B cell (primary cell): ENCODE results near the gene RPUSD2. TPM values are rescaled to one million over a fixed set of nuclear protein-coding genes. Genes with fewer than 3 reads are reported as not detected.
A peak's percentile ranks its signal among the peaks of the same experiment; 100 is the strongest.

ENCODE experiments used
- ATAC-seq: fragments of 200-7000 bp; cut with Tn5 transposase; one replicate; pipeline ENCODE4 v1.10.0; 2021; ENCODE audit warnings: low read depth, mild to moderate bottlenecking, moderate number of reproducible peaks, moderate library complexity
- CTCF ChIA-PET: fragments of 350-600 bp; sonication (Branson Sonifier 250); formaldehyde crosslinking; loops from one replicate; lab custom pipeline; 2021; ENCODE audit warnings: antibody characterized with exemption, inconsistent platforms; lab: Charles Lee
- POLR2A ChIA-PET: fragments of 350-600 bp; sonication (Branson Sonifier 250); formaldehyde crosslinking; loops from one replicate; lab custom pipeline; 2021; ENCODE audit warnings: antibody characterized with exemption; lab: Charles Lee
- DNase-seq: peaks from one replicate; pipeline ENCODE4 v3.0.0; 2013
- H2AFZ ChIP-seq: 2 replicates; pipeline ENCODE4 v1.6.1; 2012; ENCODE audit warnings: mild to moderate bottlenecking, low read depth, low read length; ENCODE audit not compliant: insufficient read depth, poor library complexity, severe bottlenecking
- H3K27ac ChIP-seq, 2 donors: 1 replicate in 1 of 2; 2 replicates in 1 of 2; pipeline ENCODE4 v1.5.1; 2012 to 2013; ENCODE audit warnings: low read length in 2 of 2, mild to moderate bottlenecking in 2 of 2, moderate library complexity in 1 of 2
- H3K27me3 ChIP-seq, 4 experiments: fragments of 200-600 bp in 1 of 4; sonication (generic) in 1 of 4; replicated peaks in 1 of 4; 1 replicate in 2 of 4; 2 replicates in 2 of 4; pipeline versions ENCODE4 v1.6.1 to v1.7.0; 2013 to 2016; ENCODE audit warnings: low read length in 3 of 4, mild to moderate bottlenecking in 2 of 4, mixed read lengths in 1 of 4, moderate library complexity in 1 of 4; ENCODE audit not compliant: insufficient read depth in 4 of 4, control insufficient read depth in 3 of 4; ENCODE audit errors: control extremely low read depth in 1 of 4
- H3K36me3 ChIP-seq, 2 experiments: replicated peaks in 1 of 2; 1 replicate in 1 of 2; 2 replicates in 1 of 2; pipeline versions ENCODE4 v1.6.1 to v1.7.1; 2013; ENCODE audit warnings: low read length in 1 of 2; ENCODE audit not compliant: insufficient read depth in 2 of 2, control insufficient read depth in 1 of 2; ENCODE audit errors: control extremely low read depth in 1 of 2, extremely low read depth in 1 of 2
- H3K4me1 ChIP-seq, 2 donors: fragments of 200-600 bp in 1 of 2; sonication (generic) in 1 of 2; 1 replicate in 1 of 2; 2 replicates in 1 of 2; pipeline versions ENCODE4 v1.5.1 to v1.6.1; 2013 to 2017; ENCODE audit warnings: low read length in 2 of 2; ENCODE audit not compliant: control insufficient read depth in 2 of 2, insufficient read depth in 2 of 2
- H3K4me2 ChIP-seq: replicated peaks from 2 replicates; pipeline ENCODE3; 2012; ENCODE audit warnings: mild to moderate bottlenecking, low read depth, low read length; ENCODE audit not compliant: poor library complexity, severe bottlenecking
- H3K4me3 ChIP-seq, 5 experiments: fragments of 200-600 bp in 1 of 5; sonication (generic) in 1 of 5; 1 replicate in 3 of 5; 2 replicates in 2 of 5; pipeline versions ENCODE4 v1.5.1 to v1.7.0; 2011 to 2016; ENCODE audit warnings: low read length in 4 of 5, mild to moderate bottlenecking in 4 of 5, low read depth in 2 of 5, control low read depth in 1 of 5, moderate library complexity in 1 of 5; ENCODE audit not compliant: insufficient read depth in 1 of 5; ENCODE audit errors: control extremely low read depth in 1 of 5, extremely low read depth in 1 of 5
- H3K79me2 ChIP-seq: fragments of 200-600 bp; sonication (generic); one replicate; pipeline ENCODE4 v1.6.0; 2016; ENCODE audit warnings: low read length; ENCODE audit not compliant: control insufficient read depth, insufficient read depth
- H3K9ac ChIP-seq: fragments of 200-600 bp; sonication (generic); 2 replicates; pipeline ENCODE4 v1.6.1; 2017; ENCODE audit warnings: mild to moderate bottlenecking, low read length, moderate library complexity
- H3K9me3 ChIP-seq, 3 donors: one replicate each; pipeline versions ENCODE4 v1.6.1 to v1.7.1; 2013; ENCODE audit warnings: low read length in 2 of 3; ENCODE audit not compliant: control insufficient read depth in 2 of 3, insufficient read depth in 1 of 3; ENCODE audit errors: control extremely low read depth in 1 of 3
- H4K20me1 ChIP-seq: 2 replicates; pipeline ENCODE4 v1.6.0; 2012; ENCODE audit warnings: mild to moderate bottlenecking, low read length; ENCODE audit not compliant: insufficient read depth, control insufficient read depth, poor library complexity, severe bottlenecking
- H3K27ac Mint-ChIP-seq: one replicate; pipeline ENCODE4 v1.8.0; 2021; ENCODE audit warnings: mixed read lengths
- H3K27me3 Mint-ChIP-seq: one replicate; pipeline ENCODE4 v1.8.0; 2021; ENCODE audit warnings: mixed read lengths
- H3K4me1 Mint-ChIP-seq: one replicate; pipeline ENCODE4 v1.8.0; 2021; ENCODE audit warnings: mixed read lengths
- H3K4me3 Mint-ChIP-seq: one replicate; pipeline ENCODE4 v1.8.0; 2021; ENCODE audit warnings: mixed read lengths
- H3K9me3 Mint-ChIP-seq: one replicate; pipeline ENCODE4 v1.8.0; 2022; ENCODE audit warnings: mixed read lengths; ENCODE audit not compliant: insufficient read depth
- CTCF ChIP-seq: fragments of 200-600 bp; IDR thresholded peaks from one replicate; pipeline ENCODE4 v1.8.0; 2022; ENCODE audit warnings: antibody characterized with exemption, mild to moderate bottlenecking
- EZH2 ChIP-seq: IDR thresholded peaks from 2 replicates; pipeline ENCODE4 v1.6.1; 2012; ENCODE audit warnings: borderline replicate concordance, low read depth, mild to moderate bottlenecking, moderate library complexity, low read length; ENCODE audit not compliant: insufficient read depth, poor library complexity, severe bottlenecking
- WGBS: methylation state at CpG from one replicate; pipeline ENCODE4 v1.1.5; 2013; ENCODE audit warnings: missing lambda C conversion rate; ENCODE audit not compliant: insufficient coverage; 5-methylcytosine and 5-hydroxymethylcytosine counted together
- intact Hi-C: fragments of 100-400 bp; cut with micrococcal nuclease; formaldehyde crosslinking; loops from one replicate; pipeline ENCODE4 v1.10.0; 2022
- polyA plus RNA-seq: library from polyadenylated mRNA; depleted of rRNA; stranded (reverse); fragments of >200 nt; gene quantifications from 2 replicates; pipeline ENCODE4 v1.2.3, GENCODE V29; 2012
- total RNA-seq, 2 donors: library from RNA; stranded (reverse); fragments of 120-200 nt in 1 of 2; gene quantifications; 1 replicate in 1 of 2; 2 replicates in 1 of 2; pipeline versions ENCODE4 v1.2.3 to v1.2.4, GENCODE V29; 2013 to 2022

Gene RPUSD2
- total and polyA plus RNA-seq, 2 donors (not counting 1 experiment from before 2014, with no cell fraction given): 9.8 to 21.1 TPM

GRCh38 chr15:40562691-40563090 lies 6.4 kb upstream of the RPUSD2 start:
- TF ChIP-seq CTCF (no peak), EZH2 (no peak)
- Histone ChIP-seq H3K4me3 (peak overlapping the region in 1 of 5 experiments; percentile 3), H3K27me3 (no peaks in the 10 kb centered on the region), H3K4me2 (peak overlapping the region; percentile 82), H3K79me2 (peaks cover 79% of the 10 kb centered on the region), H3K9me3 (no peaks in the 10 kb centered on the region), H3K4me1 (peaks cover 66% of the 10 kb centered on the region in 2 donors), H3K27ac (no peak overlapping the region), H3K9ac (no peak overlapping the region), H3K36me3 (peaks cover 1 to 21% of the 10 kb centered on the region in 2 experiments), H4K20me1 (peaks cover 12% of the 10 kb centered on the region), H2AFZ (no peak overlapping the region)
- ChIA-PET POLR2A (interaction anchor here (0.6 kb wide), 2 partner anchors 10 to 27 kb away, joined by 3 read pairs; no protein-coding TSS in a partner anchor), CTCF (interaction anchor here (0.8 to 1.3 kb wide), 4 partner anchors 8 to 43 kb away, joined by 3 to 6 read pairs (median 4); no protein-coding TSS in a partner anchor)
- H3K9me3 Mint-ChIP-seq: no peaks in the 10 kb centered on the region
- H3K4me1 Mint-ChIP-seq: peaks cover 72% of the 10 kb centered on the region
- no peaks in the 10 kb centered on the region for H3K27me3 Mint-ChIP-seq
- ATAC-seq (no peak), DNase-seq (no peak)
- peak overlapping the region; percentile 32 for H3K27ac Mint-ChIP-seq
- WGBS: 100% methylated on average over 2 of the region's 2 CpGs
- H3K4me3 Mint-ChIP-seq: peak overlapping the region; percentile 69
- intact Hi-C loops: loop anchor here (10.0 kb wide), 1 partner anchor 552 kb away; the partner anchor contains the start of gene INO80

- H4K20me1 ChIP-seq: peaks cover 12% of the 10 kb centered on the region
- peak overlapping the region; percentile 88 for H3K9ac ChIP-seq
- CTCF ChIA-PET: interaction anchor here (0.8 to 2.3 kb wide), 5 partner anchors 9 to 44 kb away, joined by 3 to 7 read pairs (median 5); no protein-coding TSS in a partner anchor
- H3K9me3 Mint-ChIP-seq: no peaks in the 10 kb centered on the region
- H3K4me3 ChIP-seq: peak overlapping the region in 3 of 5 experiments; percentile 89 to 100 (median 89)
- no peak overlapping the region for H2AFZ ChIP-seq
- TF ChIP-seq CTCF (no peak), EZH2 (no peak)
- DNase-seq: no peak
- peaks cover 67% of the 10 kb centered on the region for H3K4me1 Mint-ChIP-seq
- H3K9me3 ChIP-seq: no peaks in the 10 kb centered on the region
- intact Hi-C loops: loop anchor here (10.0 kb wide), 1 partner anchor 551 kb away; the partner anchor contains the start of gene INO80
- no peaks in the 10 kb centered on the region for H3K27me3 Mint-ChIP-seq
- POLR2A ChIA-PET: interaction anchor here (0.6 kb wide), 1 partner anchor 9 kb away, joined by 3 read pairs; no protein-coding TSS in a partner anchor
- H3K4me3 Mint-ChIP-seq: peak overlapping the region; percentile 82
- peak overlapping the region in 1 of 2 donors; percentile 97 for H3K27ac ChIP-seq
- ATAC-seq: no peak
- H3K4me2 ChIP-seq: peak overlapping the region; percentile 82
- H3K27me3 ChIP-seq: no peaks in the 10 kb centered on the region
- peak overlapping the region; percentile 59 for H3K27ac Mint-ChIP-seq
- H3K36me3 ChIP-seq: peaks cover 1 to 21% of the 10 kb centered on the region in 2 experiments
- H3K4me1 ChIP-seq: peaks cover 60 to 62% of the 10 kb centered on the region in 2 donors
- peaks cover 78% of the 10 kb centered on the region for H3K79me2 ChIP-seq
Observed at GRCh38 chr15:40563426-40563825, 5.7 kb upstream of the RPUSD2 start.
